ENCODE data around the gene SMG9.
A peak's percentile ranks its signal among the peaks of the same experiment; 100 is the strongest.

SMG9 gene

DNA sequence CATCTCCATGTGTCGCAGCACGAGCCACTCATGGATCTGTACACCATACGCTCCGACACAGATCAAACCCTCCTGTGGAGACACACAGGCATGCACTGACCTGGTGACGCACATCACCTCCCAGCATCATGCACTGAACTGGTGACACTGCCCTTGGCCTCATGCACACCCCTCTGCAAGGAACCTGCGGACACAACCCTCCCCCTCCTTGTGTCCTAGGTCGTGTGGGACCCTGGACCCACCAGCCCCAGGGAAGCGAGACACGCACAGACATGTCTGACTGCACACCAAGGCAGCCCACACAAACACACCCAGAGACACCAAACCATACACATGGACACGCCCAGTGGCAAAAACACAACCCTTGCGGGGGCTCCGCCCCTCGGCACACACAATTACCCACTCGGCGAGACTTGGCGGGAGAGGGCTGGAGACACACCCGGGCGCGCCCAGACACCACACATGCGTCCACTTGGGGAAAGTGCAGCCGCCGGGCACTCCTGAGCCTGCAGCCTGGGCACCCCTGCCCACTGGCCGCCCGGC lies 28.0 kb upstream of the SMG9 start (continued):
- TF ChIP-seq, protein P1, sequence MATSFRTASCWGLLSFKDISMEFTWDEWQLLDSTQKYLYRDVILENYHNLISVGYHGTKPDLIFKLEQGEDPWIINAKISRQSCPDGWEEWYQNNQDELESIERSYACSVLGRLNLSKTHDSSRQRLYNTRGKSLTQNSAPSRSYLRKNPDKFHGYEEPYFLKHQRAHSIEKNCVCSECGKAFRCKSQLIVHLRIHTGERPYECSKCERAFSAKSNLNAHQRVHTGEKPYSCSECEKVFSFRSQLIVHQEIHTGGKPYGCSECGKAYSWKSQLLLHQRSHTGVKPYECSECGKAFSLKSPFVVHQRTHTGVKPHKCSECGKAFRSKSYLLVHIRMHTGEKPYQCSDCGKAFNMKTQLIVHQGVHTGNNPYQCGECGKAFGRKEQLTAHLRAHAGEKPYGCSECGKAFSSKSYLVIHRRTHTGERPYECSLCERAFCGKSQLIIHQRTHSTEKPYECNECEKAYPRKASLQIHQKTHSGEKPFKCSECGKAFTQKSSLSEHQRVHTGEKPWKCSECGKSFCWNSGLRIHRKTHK (tag by site-specific recombination; IDR thresholded peaks at IDR 0.05), result no peak
- no peak for TF ChIP-seq ZBTB20 (tag by site-specific recombination; IDR thresholded peaks at IDR 0.05)
- TF ChIP-seq ZNF544 (tag by site-specific recombination; IDR thresholded peaks at IDR 0.05), result no peak
- TF ChIP-seq ZNF529 (tag by site-specific recombination; IDR thresholded peaks at IDR 0.05; ENCODE audit: insufficient replicate concordance), result no peak
- no peak for TF ChIP-seq ZNF776 (tag by site-specific recombination; IDR thresholded peaks at IDR 0.05; ENCODE audit: borderline replicate concordance)
- TF ChIP-seq ZNF623 (tag by site-specific recombination; IDR thresholded peaks at IDR 0.05), result no peak
- no peak for TF ChIP-seq OVOL3 (tag by site-specific recombination; IDR thresholded peaks at IDR 0.05)
- TF ChIP-seq KLF8 (tag by site-specific recombination; IDR thresholded peaks at IDR 0.05), result peak; percentile 32; the same call in 1 of the 2 replicates
- TF ChIP-seq HOXC10 (CRISPR knock-in tag; IDR thresholded peaks at IDR 0.05), result no peak
- TF ChIP-seq WT1 (tag by site-specific recombination; IDR thresholded peaks at IDR 0.05), result no peak
- no peak for TF ChIP-seq ZXDB (tag by site-specific recombination; IDR thresholded peaks at IDR 0.05)
- no peak for TF ChIP-seq FEZF1 (tag by site-specific recombination; IDR thresholded peaks at IDR 0.05)
- no peak for TF ChIP-seq SCRT1 (tag by site-specific recombination; IDR thresholded peaks at IDR 0.05; ENCODE audit: borderline replicate concordance)
- TF ChIP-seq ZNF596 (tag by site-specific recombination; IDR thresholded peaks at IDR 0.05), result no peak
- TF ChIP-seq ZBTB48 (tag by site-specific recombination; IDR thresholded peaks at IDR 0.05), result 0 out of 2 replicates have a peak, but pooled peaks have one; percentile 34
- TF ChIP-seq ZNF654 (tag by site-specific recombination; IDR thresholded peaks at IDR 0.05; ENCODE audit: low read depth), result no peak
- peak; percentile 49; the same call in 1 of the 2 replicates for TF ChIP-seq KLF9 (tag by site-specific recombination; IDR thresholded peaks at IDR 0.05; ENCODE audit: low read depth)
- TF ChIP-seq ZNF223 (tag by site-specific recombination; IDR thresholded peaks at IDR 0.05), result no peak
- TF ChIP-seq, protein P2, sequence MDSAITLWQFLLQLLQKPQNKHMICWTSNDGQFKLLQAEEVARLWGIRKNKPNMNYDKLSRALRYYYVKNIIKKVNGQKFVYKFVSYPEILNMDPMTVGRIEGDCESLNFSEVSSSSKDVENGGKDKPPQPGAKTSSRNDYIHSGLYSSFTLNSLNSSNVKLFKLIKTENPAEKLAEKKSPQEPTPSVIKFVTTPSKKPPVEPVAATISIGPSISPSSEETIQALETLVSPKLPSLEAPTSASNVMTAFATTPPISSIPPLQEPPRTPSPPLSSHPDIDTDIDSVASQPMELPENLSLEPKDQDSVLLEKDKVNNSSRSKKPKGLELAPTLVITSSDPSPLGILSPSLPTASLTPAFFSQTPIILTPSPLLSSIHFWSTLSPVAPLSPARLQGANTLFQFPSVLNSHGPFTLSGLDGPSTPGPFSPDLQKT (IDR thresholded peaks at IDR 0.05; ENCODE audit: borderline replicate concordance, low read depth, low read length), result no peak
- TF ChIP-seq, protein P3, sequence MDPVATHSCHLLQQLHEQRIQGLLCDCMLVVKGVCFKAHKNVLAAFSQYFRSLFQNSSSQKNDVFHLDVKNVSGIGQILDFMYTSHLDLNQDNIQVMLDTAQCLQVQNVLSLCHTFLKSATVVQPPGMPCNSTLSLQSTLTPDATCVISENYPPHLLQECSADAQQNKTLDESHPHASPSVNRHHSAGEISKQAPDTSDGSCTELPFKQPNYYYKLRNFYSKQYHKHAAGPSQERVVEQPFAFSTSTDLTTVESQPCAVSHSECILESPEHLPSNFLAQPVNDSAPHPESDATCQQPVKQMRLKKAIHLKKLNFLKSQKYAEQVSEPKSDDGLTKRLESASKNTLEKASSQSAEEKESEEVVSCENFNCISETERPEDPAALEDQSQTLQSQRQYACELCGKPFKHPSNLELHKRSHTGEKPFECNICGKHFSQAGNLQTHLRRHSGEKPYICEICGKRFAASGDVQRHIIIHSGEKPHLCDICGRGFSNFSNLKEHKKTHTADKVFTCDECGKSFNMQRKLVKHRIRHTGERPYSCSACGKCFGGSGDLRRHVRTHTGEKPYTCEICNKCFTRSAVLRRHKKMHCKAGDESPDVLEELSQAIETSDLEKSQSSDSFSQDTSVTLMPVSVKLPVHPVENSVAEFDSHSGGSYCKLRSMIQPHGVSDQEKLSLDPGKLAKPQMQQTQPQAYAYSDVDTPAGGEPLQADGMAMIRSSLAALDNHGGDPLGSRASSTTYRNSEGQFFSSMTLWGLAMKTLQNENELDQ (tag by site-specific recombination; IDR thresholded peaks at IDR 0.05; ENCODE audit: low read depth), result no peak
- TF ChIP-seq HOXA7 (CRISPR knock-in tag; IDR thresholded peaks at IDR 0.05; ENCODE audit: borderline replicate concordance), result no peak
- peak; percentile 99 for TF ChIP-seq KLF1 (tag by site-specific recombination; IDR thresholded peaks at IDR 0.05)
- TF ChIP-seq ZNF664 (tag by site-specific recombination; IDR thresholded peaks at IDR 0.05), result no peak
- TF ChIP-seq ZNF404 (tag by site-specific recombination; IDR thresholded peaks at IDR 0.05), result no peak
- TF ChIP-seq ZNF768 (tag by site-specific recombination; IDR thresholded peaks at IDR 0.05), result no peak
- no peak for TF ChIP-seq RBAK (tag by site-specific recombination; IDR thresholded peaks at IDR 0.05)
- TF ChIP-seq ZNF157 (tag by site-specific recombination; IDR thresholded peaks at IDR 0.05), result no peak
- no peak for TF ChIP-seq ZNF514 (tag by site-specific recombination; IDR thresholded peaks at IDR 0.05)
- TF ChIP-seq, protein P4, sequence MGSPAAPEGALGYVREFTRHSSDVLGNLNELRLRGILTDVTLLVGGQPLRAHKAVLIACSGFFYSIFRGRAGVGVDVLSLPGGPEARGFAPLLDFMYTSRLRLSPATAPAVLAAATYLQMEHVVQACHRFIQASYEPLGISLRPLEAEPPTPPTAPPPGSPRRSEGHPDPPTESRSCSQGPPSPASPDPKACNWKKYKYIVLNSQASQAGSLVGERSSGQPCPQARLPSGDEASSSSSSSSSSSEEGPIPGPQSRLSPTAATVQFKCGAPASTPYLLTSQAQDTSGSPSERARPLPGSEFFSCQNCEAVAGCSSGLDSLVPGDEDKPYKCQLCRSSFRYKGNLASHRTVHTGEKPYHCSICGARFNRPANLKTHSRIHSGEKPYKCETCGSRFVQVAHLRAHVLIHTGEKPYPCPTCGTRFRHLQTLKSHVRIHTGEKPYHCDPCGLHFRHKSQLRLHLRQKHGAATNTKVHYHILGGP (tag by site-specific recombination; IDR thresholded peaks at IDR 0.05), result no peak
- TF ChIP-seq, protein P5, sequence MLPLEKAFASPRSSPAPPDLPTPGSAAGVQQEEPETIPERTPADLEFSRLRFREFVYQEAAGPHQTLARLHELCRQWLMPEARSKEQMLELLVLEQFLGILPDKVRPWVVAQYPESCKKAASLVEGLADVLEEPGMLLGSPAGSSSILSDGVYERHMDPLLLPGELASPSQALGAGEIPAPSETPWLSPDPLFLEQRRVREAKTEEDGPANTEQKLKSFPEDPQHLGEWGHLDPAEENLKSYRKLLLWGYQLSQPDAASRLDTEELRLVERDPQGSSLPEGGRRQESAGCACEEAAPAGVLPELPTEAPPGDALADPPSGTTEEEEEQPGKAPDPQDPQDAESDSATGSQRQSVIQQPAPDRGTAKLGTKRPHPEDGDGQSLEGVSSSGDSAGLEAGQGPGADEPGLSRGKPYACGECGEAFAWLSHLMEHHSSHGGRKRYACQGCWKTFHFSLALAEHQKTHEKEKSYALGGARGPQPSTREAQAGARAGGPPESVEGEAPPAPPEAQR (tag by site-specific recombination; IDR thresholded peaks at IDR 0.05), result no peak
- TF ChIP-seq ZNF140 (tag by site-specific recombination; IDR thresholded peaks at IDR 0.05), result no peak
- TF ChIP-seq ZBTB17 (tag by site-specific recombination; IDR thresholded peaks at IDR 0.05), result peak; percentile 93
